Measurements from ENCODE around the gene KCNJ14.
A peak's percentile ranks its signal among the peaks of the same experiment; 100 is the strongest.
"Not testable (repeated sequence)": the region's sequence is repeated elsewhere in the genome, so short reads cannot be mapped to it uniquely, and the experiment has no call there.

KCNJ14 gene

DNA sequence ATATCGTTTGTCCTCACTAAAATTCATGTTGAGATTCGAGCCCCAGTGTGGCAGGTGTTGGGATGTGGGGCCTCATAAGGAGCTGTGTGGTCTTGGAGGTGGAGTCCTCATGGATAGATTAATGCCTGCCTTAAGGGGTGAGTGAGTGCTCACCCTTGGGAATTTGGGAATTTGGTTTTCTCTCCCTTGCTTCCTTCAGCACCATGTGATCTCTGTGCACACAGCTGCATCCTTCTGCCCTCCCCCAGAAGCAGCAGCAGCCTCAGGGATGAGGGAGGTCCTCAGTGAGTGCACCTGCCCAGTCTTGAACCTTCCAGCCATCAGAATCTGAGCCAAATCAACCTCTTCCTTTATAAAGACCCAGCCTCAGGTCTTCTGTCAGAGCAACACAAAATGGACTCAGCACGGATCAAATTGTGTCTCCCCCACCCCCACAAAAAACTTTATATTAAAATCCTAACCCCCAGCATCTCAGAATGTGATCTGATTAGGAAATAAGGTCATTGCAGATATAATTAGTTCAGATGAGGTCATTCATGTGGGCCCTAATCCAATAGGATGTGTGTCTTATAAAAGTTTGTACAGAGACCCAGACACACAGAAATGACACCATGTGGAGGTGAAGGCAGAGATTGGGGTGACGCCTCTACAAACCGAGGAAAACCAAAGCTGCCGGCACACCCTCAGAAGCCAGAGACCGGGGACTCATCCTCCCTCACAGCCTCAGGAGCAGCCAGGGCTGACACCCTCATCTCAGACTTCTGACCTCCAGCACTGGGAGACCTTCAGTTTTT, 26.7 kb downstream of the KCNJ14 start:
- in situ Hi-C loops (cut with MboI; ENCODE audit: low sequenced_read_pairs): no loop called here
- no peaks in the 10 kb centered on the region for H3K4me1 ChIP-seq
- DNase-seq (ENCODE audit: low spot score in 2 of 2): no peak
- no peaks in the 10 kb centered on the region for H3K27me3 ChIP-seq (ENCODE audit: low read depth)
- peaks cover 29% of the 10 kb centered on the region for H3K36me3 ChIP-seq (replicated peaks)
- no peak overlapping the region for H3K4me3 ChIP-seq
- no peaks in the 10 kb centered on the region for H3K9me3 ChIP-seq

DNA sequence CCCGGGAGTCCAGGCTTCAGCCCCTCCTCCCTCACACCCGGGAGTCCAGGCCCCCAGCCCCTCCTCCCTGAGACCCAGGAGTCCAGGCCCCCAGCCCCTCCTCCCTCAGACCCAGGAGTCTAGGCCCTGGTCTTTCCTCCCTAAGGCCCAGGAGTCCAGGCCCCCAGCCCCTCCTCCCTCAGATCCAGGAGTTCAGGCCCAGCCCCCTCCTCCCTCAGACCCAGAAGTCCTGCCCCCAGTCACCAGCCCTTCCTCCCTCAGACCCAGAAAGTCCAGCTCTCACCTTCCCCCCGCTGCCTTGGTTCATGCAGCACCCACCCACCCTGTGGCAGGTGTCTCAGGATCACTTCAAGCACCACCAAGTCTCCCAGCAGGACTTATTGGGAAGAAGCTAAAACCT, 27.9 kb downstream of the KCNJ14 start:
- no peak for DNase-seq (ENCODE audit: low spot score in 2 of 2)
- Histone ChIP-seq H3K9me3 (no peaks in the 10 kb centered on the region), H3K36me3 (replicated peaks) (peaks cover 17% of the 10 kb centered on the region), H3K4me3 (no peak overlapping the region), H3K27me3 (ENCODE audit: low read depth) (no peaks in the 10 kb centered on the region), H3K4me1 (no peaks in the 10 kb centered on the region)
- in situ Hi-C loops (cut with MboI; ENCODE audit: low sequenced_read_pairs): no loop called here

DNA sequence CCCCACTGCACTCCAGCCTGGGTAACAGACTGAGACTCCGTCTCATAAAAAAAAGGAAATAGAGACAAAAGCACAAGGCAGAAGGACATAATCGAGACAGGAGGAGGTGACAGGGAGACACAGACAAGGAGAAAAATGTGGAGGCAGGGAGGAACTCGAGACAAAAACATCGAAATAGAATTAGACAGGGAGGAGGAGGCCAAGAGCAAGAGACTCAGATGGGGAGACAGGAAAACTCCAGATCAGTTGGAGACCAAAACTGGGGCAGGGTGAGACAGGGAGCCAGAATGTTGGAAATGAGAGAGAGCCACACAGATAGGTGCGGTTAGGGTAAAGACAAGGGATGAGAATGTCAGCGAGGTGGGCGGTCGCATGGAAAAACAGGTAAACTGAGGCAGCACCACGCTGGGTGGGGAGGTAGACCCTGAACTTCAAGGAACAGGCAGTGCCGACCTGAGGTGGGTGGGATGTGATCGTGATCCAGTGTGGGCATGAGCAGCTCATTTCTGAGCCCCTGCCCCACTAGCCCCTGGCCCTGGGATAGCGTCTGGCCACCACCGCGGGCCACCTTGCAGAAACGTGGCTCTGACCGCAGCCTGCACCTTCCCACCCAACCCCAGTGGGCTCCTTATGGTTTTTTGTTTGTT, 29.0 kb downstream of the KCNJ14 start:
- in situ Hi-C loops (cut with MboI; ENCODE audit: low sequenced_read_pairs): no loop called here

DNA sequence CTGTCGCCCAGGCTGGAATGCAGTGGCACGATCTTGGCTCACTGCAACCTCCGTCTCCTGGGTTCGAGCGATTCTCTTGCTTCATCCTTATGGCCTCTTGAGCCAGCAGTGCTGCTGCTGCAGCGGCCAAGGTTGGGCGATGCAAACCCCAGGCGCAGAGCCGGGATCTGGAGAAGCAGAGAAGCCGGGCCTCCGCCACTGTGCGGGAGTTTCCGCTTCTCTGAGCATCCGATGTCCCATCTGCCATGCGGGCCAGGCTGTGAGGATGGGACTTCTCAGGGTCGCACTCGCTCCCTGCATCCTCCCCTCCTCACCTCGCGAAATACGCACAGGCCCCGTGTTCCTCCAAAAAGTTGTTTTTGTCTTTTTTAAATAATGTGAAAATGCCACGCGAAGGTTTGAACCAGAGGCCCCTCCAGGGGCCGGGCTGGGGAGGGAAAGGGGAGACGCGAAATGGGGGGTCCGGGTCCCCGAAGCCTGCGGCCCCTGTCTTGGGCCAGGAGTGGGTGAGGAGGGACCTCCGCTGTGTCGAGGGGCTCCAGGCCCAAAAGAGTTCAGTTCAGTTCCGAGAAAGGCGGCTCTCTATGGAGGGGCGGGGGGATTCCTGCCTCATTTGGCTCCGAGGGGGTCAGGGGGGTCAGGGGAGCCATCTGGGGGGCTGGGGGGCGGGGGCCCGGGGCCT, 29.7 kb downstream of the KCNJ14 start:
- no peaks in the 10 kb centered on the region for H3K9me3 ChIP-seq
- no peaks in the 10 kb centered on the region for H3K27me3 ChIP-seq (ENCODE audit: low read depth)
- peaks cover 5% of the 10 kb centered on the region for H3K36me3 ChIP-seq (replicated peaks)
- DNase-seq (ENCODE audit: low spot score in 2 of 2): no peak
- H3K4me1 ChIP-seq: no peaks in the 10 kb centered on the region
- in situ Hi-C loops (cut with MboI; ENCODE audit: low sequenced_read_pairs): no loop called here
- no peak overlapping the region for H3K4me3 ChIP-seq

More for the DNA sequence above, 29.0 kb downstream of the KCNJ14 start:
- Histone ChIP-seq H3K4me3 (no peak overlapping the region), H3K36me3 (replicated peaks) (peaks cover 12% of the 10 kb centered on the region), H3K9me3 (no peaks in the 10 kb centered on the region), H3K27me3 (ENCODE audit: low read depth) (no peaks in the 10 kb centered on the region), H3K4me1 (no peaks in the 10 kb centered on the region)
- no peak for DNase-seq (ENCODE audit: low spot score in 2 of 2)

DNA sequence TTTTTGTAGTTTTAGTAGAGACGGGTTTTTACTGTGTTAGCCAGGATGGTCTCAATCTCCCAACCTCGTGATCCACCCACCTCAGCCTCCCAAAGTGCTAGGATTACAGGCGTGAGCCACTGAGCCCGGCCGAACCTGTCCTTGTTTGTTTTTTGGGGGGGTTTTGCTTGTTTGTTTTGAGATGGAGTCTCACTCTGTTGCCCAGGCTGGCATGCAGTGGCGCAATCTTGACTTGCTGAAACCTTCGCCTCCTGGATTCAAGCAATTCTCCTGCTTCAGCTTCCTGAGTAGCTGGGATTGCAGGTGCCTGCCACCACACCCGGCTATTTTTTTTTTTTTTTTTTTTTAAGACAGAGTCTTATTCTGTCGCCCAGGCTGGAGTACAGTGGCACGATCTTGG, 31.3 kb downstream of the KCNJ14 start:
- H3K9me3 ChIP-seq; H3K36me3 ChIP-seq (replicated peaks); H3K4me3 ChIP-seq; H3K4me1 ChIP-seq; H3K27me3 ChIP-seq (ENCODE audit: low read depth); in situ Hi-C loops (cut with MboI; ENCODE audit: low sequenced_read_pairs); DNase-seq (ENCODE audit: low spot score in 2 of 2): not testable (repeated sequence)

DNA sequence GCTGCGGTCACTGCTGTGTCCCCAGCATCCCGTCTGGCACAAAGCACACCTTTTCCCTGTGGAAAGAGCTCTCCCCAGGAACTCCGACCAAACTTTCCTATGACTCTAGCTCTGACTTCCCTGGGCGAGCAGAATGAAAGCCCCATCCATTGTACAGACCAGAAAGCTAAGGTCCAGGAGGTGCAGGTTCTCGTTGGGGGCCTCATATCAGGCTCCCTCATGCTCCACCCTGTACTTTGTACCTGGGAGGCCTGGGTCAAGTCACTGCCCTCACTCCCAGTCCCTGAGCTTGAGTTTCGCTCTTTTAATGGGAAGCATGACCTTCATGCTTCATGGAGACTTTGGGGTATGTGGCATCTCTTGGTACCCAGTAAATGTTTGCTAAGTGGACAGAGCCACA, 32.2 kb downstream of the KCNJ14 start:
- no peaks in the 10 kb centered on the region for H3K36me3 ChIP-seq (replicated peaks)
- no peaks in the 10 kb centered on the region for H3K9me3 ChIP-seq
- H3K27me3 ChIP-seq (ENCODE audit: low read depth): no peaks in the 10 kb centered on the region
- H3K4me1 ChIP-seq: peaks cover 12% of the 10 kb centered on the region
- in situ Hi-C loops (cut with MboI; ENCODE audit: low sequenced_read_pairs): no loop called here
- H3K4me3 ChIP-seq: no peak overlapping the region
- no peak for DNase-seq (ENCODE audit: low spot score in 2 of 2)

DNA sequence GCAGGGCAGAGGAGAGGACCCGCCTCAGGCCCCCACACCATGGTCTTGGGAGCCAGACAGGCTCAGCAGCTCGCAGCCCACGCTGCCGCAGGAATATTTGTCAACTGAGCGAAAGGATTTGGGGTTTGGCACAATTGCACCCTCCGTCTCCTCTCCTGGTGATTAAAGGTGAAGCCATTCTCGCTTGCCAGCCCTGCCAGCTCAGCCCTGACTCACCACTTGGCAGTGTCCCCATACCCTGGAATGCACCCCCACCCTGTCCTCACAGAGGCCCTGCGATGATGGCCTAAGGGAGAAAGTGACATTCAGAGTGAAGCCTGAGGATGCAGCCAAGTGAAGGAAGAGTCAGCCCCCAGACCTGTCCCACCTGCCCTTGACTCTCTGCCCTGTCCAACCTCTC, 32.6 kb downstream of the KCNJ14 start:
- Histone ChIP-seq H3K36me3 (replicated peaks) (no peaks in the 10 kb centered on the region), H3K27me3 (ENCODE audit: low read depth) (no peaks in the 10 kb centered on the region), H3K4me3 (no peak overlapping the region), H3K4me1 (peaks cover 13% of the 10 kb centered on the region), H3K9me3 (no peaks in the 10 kb centered on the region)
- DNase-seq (ENCODE audit: low spot score in 2 of 2): no peak
- in situ Hi-C loops (cut with MboI; ENCODE audit: low sequenced_read_pairs): no loop called here

DNA sequence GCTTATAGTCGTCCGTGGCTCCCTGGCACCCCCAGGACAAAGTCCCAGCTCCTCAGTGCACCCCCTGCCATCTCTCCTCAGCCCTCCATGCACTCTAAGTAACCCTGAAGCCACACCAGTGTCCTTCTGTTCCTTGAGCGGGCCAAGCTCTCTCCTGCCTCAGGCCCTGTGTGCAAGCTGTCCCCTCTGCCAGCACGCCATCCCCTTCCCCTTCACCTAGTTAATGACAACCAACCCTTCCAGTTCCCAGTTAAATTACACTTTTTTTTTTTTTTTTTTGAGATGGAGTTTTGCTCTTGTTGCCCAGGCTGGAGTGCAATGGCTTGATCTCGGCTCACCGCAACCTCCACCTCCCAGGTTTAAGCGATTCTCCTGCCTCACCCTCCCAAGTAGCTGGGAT, 33.1 kb downstream of the KCNJ14 start:
- H3K36me3 ChIP-seq (replicated peaks); H3K9me3 ChIP-seq; DNase-seq (ENCODE audit: low spot score in 2 of 2); in situ Hi-C loops (cut with MboI; ENCODE audit: low sequenced_read_pairs); H3K4me3 ChIP-seq; H3K27me3 ChIP-seq (ENCODE audit: low read depth): not testable (repeated sequence)
- peaks cover 13% of the 10 kb centered on the region for H3K4me1 ChIP-seq

DNA sequence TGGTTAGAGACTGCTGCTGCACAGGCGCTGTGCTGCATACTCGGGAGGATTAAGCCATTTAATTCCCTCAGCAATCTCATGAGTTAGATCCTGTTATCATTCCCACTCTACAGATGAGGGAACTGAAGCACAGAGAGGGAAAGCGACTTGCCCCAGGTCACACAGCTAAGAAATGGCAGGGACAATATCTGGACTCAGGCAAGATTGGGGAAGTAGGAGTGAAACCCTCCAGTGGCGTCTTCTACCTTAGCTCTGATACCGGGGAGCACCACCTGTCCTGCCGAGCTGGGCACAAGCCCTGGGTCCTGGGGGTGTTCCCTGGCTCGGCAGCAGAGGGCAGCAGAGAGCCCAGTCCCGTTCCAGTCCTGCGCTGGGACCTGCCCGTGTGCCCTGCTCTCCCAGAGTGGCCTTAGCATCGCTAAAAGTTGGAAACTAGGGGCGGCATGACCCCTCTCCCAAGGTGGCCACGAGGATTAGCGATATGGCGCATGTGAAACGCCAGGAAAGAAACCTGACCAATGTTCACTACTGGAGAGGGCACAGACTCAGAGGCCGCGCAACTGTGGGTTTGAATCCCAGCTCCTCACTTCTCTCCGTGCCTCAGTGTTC, 34.3 kb downstream of the KCNJ14 start:
- Histone ChIP-seq H3K4me3 (no peak overlapping the region), H3K36me3 (replicated peaks) (no peaks in the 10 kb centered on the region), H3K27me3 (ENCODE audit: low read depth) (no peaks in the 10 kb centered on the region), H3K4me1 (peaks cover 16% of the 10 kb centered on the region), H3K9me3 (no peaks in the 10 kb centered on the region)
- peak; percentile 65 to 91 for DNase-seq (ENCODE audit: low spot score in 2 of 2)
- in situ Hi-C loops (cut with MboI; ENCODE audit: low sequenced_read_pairs): no loop called here

DNA sequence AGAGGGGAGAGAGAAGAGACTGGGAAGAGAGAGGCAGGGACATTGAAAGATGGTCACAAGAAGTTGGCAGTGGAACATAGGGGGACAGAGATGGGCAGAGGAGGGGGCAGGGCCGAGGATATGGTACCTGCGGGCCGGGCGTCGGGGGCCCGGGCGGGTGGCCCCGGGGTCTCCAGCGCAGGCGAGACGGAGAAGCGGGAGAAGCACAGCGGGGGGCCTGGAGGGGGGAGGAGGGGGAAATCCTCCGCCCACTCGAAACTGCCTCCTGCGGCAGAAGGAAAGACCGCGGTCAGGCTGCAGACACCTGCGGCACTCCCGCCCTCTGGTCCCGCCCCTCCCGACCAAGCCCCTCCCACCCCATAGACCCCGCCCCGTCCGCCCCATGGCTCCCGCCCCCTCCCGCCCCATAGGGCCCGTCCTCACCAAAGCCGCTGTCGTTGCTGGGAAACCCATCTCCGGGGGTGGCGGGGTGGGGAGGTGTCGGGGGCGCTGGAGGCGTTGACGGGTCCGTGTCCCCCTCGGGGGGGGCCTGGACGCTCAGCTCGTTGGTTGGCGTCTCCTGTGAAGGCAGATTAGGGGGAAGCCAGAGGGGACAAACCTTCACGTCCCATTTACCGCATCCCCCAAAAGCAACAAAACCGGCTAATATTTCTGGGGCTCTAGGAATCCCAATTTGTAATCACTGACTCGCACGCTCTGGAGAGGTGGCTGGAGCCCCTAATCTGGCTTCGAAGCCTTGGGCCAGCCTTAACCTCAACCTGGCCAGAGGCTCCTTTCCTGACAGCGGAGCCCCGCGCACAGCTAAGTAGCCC, 35.8 kb downstream of the KCNJ14 start:
- Histone ChIP-seq H3K4me1 (peaks cover 16% of the 10 kb centered on the region), H3K36me3 (replicated peaks) (no peaks in the 10 kb centered on the region), H3K4me3 (peak overlapping the region; percentile 22), H3K9me3 (no peaks in the 10 kb centered on the region), H3K27me3 (ENCODE audit: low read depth) (no peaks in the 10 kb centered on the region)
- in situ Hi-C loops (cut with MboI; ENCODE audit: low sequenced_read_pairs): no loop called here
- peak; percentile 61 to 78 for DNase-seq (ENCODE audit: low spot score in 2 of 2)

DNA sequence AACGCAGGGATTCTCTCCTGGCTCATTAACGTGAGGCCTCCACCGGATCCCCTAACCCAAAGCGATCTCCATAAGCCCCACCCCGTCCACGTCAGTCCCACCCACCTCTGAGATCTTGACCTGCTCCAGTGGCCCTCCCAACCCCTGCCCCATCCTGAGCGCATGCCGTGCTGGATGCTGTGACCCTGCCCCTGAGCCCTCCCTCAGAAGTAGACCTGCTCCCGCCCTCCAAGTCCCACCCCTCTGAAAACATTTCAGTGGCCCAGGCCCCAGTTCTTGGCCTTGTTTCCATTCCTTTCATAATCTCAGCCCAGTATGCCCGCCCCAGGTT, 36.4 kb downstream of the KCNJ14 start:
- H3K27me3 ChIP-seq (ENCODE audit: low read depth): no peaks in the 10 kb centered on the region
- in situ Hi-C loops (cut with MboI; ENCODE audit: low sequenced_read_pairs): no loop called here
- DNase-seq (ENCODE audit: low spot score in 2 of 2): peak in 1 of 2 experiments; percentile 48
- peaks cover 16% of the 10 kb centered on the region for H3K4me1 ChIP-seq
- no peak overlapping the region for H3K4me3 ChIP-seq
- no peaks in the 10 kb centered on the region for H3K9me3 ChIP-seq
- no peaks in the 10 kb centered on the region for H3K36me3 ChIP-seq (replicated peaks)

DNA sequence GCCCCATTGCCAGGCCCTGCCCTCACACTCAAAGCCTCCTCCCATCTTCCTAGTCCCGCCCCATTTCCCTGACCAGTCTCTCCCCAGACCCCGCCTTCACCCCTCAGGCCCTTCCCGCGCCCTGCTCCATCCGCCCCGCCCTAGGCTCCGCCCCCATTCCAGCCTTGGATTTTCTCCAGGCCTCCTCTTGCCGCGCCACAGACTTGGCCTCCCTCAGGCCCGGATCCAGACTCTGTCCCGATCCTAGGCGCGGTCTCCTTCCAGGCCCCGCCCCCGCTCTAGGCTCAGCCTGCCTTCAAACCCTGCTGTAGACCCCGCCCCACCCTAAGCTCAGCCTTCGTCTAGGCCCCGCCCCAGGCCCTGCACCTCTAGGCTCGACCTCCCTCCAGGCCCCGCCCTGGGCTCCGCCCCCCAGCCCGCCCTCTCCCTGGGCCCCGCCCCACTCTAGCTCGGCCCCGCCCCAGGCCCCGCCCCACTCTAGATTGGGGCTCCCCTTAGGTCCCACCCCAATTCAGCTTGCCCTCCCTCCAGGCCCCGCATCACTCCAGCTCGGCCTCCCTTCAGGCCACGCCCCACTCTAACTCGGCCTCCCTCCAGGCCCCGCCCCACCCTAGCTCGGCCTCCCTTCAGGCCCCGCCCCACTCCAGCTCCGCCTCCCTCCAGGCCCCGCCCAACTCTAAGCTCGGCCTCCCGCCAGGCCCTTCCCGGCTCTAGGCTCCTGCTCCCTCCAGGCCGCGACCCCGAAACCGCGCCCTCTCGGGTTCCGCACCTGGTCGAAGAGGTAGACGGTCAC, 37.7 kb downstream of the KCNJ14 start:
- H3K9me3 ChIP-seq: no peaks in the 10 kb centered on the region
- H3K4me3 ChIP-seq: peak overlapping the region; percentile 50
- H3K36me3 ChIP-seq (replicated peaks): no peaks in the 10 kb centered on the region
- DNase-seq (ENCODE audit: low spot score in 2 of 2): peak; percentile 96 to 100
- no peaks in the 10 kb centered on the region for H3K27me3 ChIP-seq (ENCODE audit: low read depth)
- in situ Hi-C loops (cut with MboI; ENCODE audit: low sequenced_read_pairs): no loop called here
- H3K4me1 ChIP-seq: peaks cover 16% of the 10 kb centered on the region
